Testis (tissue), 2 donors: ENCODE data around the gene MTA3.

ENCODE experiments used
- CTCF ChIP-seq, 3 experiments: fragments of 450-650 bp in 2 of 3; fragments of 200-600 bp in 1 of 3; sonication (generic) in 1 of 3; IDR thresholded peaks; one replicate each; pipeline ENCODE4 v1.5.1; 2016 to 2019; ENCODE audit warnings: antibody characterized with exemption in 3 of 3, mild to moderate bottlenecking in 2 of 3, moderate library complexity in 1 of 3
- POLR2A ChIP-seq: fragments of 450-650 bp; IDR thresholded peaks from one replicate; pipeline ENCODE4 v1.6.1; 2017; ENCODE audit warnings: antibody characterized with exemption, mild to moderate bottlenecking, moderate library complexity

GRCh38 chr2:42653908-42654445, 85.5 kb downstream of the MTA3 start:
- TF ChIP-seq CTCF (IDR thresholded peaks at IDR 0.05), result no peak
- TF ChIP-seq POLR2A, result no peak
